ENCODE results near the gene HIPK3. TPM values are rescaled to one million over a fixed set of nuclear protein-coding genes. Genes with fewer than 3 reads are reported as not detected.

The HIPK3 gene
- total RNA-seq, 1 donor from 2014 or later, result 166 TPM

GRCh38 chr11:33317662-33318061 is 60.5 kb downstream of the HIPK3 start:
- DNase-seq (ENCODE audit: extremely low spot score in 2 of 2), result no peak
- Histone ChIP-seq H3K9me3 (no peaks in the 10 kb centered on the region), H3K4me3 (no peak overlapping the region), H3K4me1 (peaks cover 33% of the 10 kb centered on the region), H3K36me3 (no peaks in the 10 kb centered on the region), H3K27ac (no peak overlapping the region), H3K27me3 (no peaks in the 10 kb centered on the region)
- intact Hi-C loops (cut with DNase I), result no loop called here
- TF ChIP-seq POLR2AphosphoS5 (IDR thresholded peaks at IDR 0.05; ENCODE audit: insufficient read depth in 1 of 2, low read depth in 1 of 2), result no peak
- TF ChIP-seq POLR2A (IDR thresholded peaks at IDR 0.05), result no peak
- TF ChIP-seq, protein P1, sequence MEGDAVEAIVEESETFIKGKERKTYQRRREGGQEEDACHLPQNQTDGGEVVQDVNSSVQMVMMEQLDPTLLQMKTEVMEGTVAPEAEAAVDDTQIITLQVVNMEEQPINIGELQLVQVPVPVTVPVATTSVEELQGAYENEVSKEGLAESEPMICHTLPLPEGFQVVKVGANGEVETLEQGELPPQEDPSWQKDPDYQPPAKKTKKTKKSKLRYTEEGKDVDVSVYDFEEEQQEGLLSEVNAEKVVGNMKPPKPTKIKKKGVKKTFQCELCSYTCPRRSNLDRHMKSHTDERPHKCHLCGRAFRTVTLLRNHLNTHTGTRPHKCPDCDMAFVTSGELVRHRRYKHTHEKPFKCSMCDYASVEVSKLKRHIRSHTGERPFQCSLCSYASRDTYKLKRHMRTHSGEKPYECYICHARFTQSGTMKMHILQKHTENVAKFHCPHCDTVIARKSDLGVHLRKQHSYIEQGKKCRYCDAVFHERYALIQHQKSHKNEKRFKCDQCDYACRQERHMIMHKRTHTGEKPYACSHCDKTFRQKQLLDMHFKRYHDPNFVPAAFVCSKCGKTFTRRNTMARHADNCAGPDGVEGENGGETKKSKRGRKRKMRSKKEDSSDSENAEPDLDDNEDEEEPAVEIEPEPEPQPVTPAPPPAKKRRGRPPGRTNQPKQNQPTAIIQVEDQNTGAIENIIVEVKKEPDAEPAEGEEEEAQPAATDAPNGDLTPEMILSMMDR (IDR thresholded peaks at IDR 0.05), result no peak

DNA sequence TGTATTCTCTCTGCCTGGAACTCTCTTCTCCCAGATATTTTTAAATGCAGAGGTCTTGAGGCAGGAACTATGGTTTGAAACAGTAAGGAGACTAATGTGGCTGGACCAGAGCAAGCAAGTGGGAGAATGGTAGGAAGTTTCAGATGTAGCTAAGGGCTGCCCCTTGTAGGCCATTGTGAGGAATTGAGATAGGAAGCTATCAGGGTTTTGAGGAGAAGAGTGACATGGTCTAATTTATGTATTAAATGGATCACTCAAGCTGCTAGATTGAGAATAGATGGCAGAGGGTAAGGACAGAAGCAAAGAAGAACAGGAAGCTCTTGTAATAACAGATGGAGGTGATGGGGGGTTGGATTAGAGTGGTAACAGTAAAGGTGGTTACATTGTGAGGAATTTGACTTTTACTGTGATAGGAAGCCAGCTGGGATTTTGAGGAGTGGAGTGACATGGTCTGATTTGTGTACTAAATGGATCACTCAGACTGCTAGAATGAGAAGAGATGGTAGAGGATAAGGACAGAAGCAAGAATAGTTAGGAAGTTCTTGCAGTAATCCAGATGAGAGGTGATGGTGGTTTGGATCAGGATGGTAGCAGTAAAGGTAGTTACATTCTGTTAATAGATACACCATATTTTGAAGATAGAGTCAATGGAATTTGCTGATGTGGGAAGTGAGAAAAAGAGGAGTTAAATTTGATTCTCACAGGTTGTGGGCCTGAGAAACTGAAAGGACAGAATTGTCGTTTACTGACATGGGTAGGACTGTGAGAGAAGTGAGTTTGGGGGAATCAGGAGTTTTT is 63.0 kb downstream of the HIPK3 start:
- no peak for DNase-seq (ENCODE audit: extremely low spot score in 2 of 2)
- intact Hi-C loops (cut with DNase I), result no loop called here
- H3K27me3 ChIP-seq, result no peaks in the 10 kb centered on the region
- H3K36me3 ChIP-seq, result no peaks in the 10 kb centered on the region
- no peaks in the 10 kb centered on the region for H3K9me3 ChIP-seq
- no peak overlapping the region for H3K4me3 ChIP-seq
- H3K4me1 ChIP-seq, result peaks cover 39% of the 10 kb centered on the region
- TF ChIP-seq POLR2A (IDR thresholded peaks at IDR 0.05), result no peak
- TF ChIP-seq, protein P1 (IDR thresholded peaks at IDR 0.05), result no peak
- no peak for TF ChIP-seq POLR2AphosphoS5 (IDR thresholded peaks at IDR 0.05; ENCODE audit: insufficient read depth in 1 of 2, low read depth in 1 of 2)
- no peak overlapping the region for H3K27ac ChIP-seq

DNA sequence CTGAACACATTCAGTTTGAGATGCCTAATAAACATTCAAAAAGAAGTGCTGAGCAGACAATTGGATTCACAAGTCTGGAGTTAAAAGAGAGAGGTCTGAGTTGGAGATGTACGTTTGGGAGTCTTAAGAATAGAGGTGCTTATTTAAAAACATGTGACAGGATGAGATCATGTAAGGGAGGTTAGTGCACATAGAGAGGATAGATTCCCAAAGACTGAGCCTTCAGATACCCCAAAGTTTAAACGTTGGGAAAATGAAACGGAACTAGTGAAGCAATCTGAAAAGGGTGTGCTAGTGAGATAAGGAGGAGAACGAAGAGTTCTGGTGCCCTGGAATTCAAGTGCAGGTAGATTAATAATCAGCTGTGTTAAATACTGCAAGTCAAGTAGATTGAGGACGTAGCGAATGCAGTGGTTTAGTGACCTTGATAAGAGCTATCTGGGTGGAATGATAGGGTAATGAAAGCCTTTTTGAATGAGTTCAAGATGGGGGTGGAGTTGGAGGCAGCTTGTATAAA is 63.7 kb downstream of the HIPK3 start:
- Histone ChIP-seq H3K9me3 (no peaks in the 10 kb centered on the region), H3K4me3 (no peak overlapping the region), H3K4me1 (peaks cover 46% of the 10 kb centered on the region), H3K36me3 (no peaks in the 10 kb centered on the region), H3K27ac (no peak overlapping the region), H3K27me3 (no peaks in the 10 kb centered on the region)
- DNase-seq (ENCODE audit: extremely low spot score in 2 of 2), result no peak
- intact Hi-C loops (cut with DNase I), result no loop called here
- no peak for TF ChIP-seq POLR2A (IDR thresholded peaks at IDR 0.05)
- TF ChIP-seq, protein P1 (IDR thresholded peaks at IDR 0.05), result no peak
- no peak for TF ChIP-seq POLR2AphosphoS5 (IDR thresholded peaks at IDR 0.05; ENCODE audit: insufficient read depth in 1 of 2, low read depth in 1 of 2)

GRCh38 chr11:33321422-33321821 is 64.2 kb downstream of the HIPK3 start:
- no peak overlapping the region for H3K27ac ChIP-seq
- no peaks in the 10 kb centered on the region for H3K27me3 ChIP-seq
- intact Hi-C loops (cut with DNase I), result no loop called here
- DNase-seq (ENCODE audit: extremely low spot score in 2 of 2), result no peak
- H3K36me3 ChIP-seq, result no peaks in the 10 kb centered on the region
- H3K4me3 ChIP-seq, result no peak overlapping the region
- TF ChIP-seq POLR2AphosphoS5 (IDR thresholded peaks at IDR 0.05; ENCODE audit: insufficient read depth in 1 of 2, low read depth in 1 of 2), result no peak
- TF ChIP-seq, protein P1 (IDR thresholded peaks at IDR 0.05), result no peak
- TF ChIP-seq POLR2A (IDR thresholded peaks at IDR 0.05), result no peak
- H3K4me1 ChIP-seq, result peaks cover 52% of the 10 kb centered on the region
- no peaks in the 10 kb centered on the region for H3K9me3 ChIP-seq

DNA sequence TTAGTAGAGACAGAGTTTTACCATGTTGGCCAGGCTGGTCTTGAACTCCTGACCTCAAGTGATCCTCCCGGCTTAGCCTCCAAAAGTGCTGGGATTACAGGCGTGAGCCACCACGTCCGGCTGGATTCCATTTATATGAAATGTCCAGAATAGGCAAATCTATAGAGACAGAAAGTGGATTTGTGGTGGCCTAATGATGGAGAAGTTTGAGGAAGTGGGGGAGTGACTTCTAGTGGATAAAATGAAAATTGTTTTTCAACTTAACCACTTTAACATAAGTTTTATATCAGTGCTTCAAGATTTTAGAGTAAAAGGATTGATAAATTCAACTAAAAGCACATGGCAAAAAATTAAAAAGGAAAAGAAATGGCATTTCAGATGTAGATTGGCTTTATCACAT is 66.2 kb downstream of the HIPK3 start:
- H3K27ac ChIP-seq, result no peak overlapping the region
- TF ChIP-seq POLR2AphosphoS5 (IDR thresholded peaks at IDR 0.05; ENCODE audit: insufficient read depth in 1 of 2, low read depth in 1 of 2) (no peak), POLR2A (IDR thresholded peaks at IDR 0.05) (no peak)
- TF ChIP-seq, protein P1 (IDR thresholded peaks at IDR 0.05), result no peak
- no peak overlapping the region for H3K4me3 ChIP-seq
- no peaks in the 10 kb centered on the region for H3K9me3 ChIP-seq
- H3K4me1 ChIP-seq, result peaks cover 60% of the 10 kb centered on the region
- intact Hi-C loops (cut with DNase I), result no loop called here
- H3K27me3 ChIP-seq, result no peaks in the 10 kb centered on the region
- DNase-seq (ENCODE audit: extremely low spot score in 2 of 2), result no peak
- no peaks in the 10 kb centered on the region for H3K36me3 ChIP-seq

Data from vagina (tissue), 2 donors.